ENCODE results near the gene PTPRD.

Gene PTPRD

DNA sequence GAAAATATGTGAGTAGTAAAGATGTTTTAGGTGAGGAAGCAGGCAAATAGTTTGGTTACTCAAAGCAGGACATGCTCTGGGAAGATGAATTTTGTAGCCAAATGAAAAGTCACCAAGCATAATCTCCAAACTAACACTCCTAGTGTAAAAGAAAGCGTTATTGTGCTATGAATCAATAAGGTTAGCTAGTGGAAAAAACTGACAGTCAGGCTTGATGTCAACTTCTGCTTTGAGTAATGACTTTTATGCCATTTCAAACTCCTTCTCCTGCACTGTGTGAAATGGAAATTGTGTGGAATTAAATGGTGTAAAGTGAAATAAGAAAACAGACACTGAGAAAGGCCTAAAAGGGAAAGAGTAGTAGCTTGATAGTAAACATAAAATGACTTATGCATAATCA, 2176.0 kb downstream of the PTPRD start:
- no peak for DNase-seq (ENCODE audit: low read depth)

GRCh38 chr9:8434621-8435020, 2178.2 kb downstream of the PTPRD start:
- no peak for DNase-seq (ENCODE audit: low read depth)

DNA sequence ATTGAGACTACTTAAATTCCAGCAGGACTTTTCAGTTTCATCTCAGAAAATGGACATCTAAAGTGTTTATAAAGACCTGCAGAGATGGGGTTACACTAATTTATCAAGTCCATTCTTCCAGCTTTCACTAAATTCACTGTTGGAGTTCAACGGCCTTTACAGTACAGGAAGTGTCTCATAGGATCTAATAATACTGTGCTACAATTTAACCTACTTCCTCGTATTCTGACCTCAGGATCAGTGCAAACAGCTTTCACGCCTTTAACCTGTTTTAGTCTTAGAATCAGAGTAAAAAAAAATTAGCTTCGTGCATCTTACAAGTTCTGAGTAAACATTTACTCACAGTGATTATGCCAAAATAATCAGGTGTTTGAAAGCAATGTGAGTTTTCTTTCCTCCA, 2180.6 kb downstream of the PTPRD start:
- DNase-seq (ENCODE audit: low read depth): no peak

DNA sequence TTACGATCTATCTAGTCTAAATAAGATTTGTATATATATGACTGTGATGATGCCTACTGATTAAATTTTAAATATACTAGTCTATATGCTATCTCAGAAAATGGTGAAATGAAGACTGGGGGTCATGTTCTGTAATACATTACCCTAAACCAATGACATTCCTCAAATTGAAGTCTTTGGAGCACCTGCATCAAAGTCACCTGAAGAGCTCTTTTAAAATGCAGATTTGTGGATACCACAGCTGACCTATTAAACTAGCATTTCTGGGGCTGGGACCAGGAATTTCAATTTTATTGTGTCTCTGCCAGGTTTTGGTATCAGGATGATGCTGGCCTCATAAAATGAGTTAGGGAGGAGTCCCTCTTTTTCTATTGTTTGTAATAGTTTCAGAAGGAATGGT, 2181.3 kb downstream of the PTPRD start:
- no peak for DNase-seq (ENCODE audit: low read depth)

DNA sequence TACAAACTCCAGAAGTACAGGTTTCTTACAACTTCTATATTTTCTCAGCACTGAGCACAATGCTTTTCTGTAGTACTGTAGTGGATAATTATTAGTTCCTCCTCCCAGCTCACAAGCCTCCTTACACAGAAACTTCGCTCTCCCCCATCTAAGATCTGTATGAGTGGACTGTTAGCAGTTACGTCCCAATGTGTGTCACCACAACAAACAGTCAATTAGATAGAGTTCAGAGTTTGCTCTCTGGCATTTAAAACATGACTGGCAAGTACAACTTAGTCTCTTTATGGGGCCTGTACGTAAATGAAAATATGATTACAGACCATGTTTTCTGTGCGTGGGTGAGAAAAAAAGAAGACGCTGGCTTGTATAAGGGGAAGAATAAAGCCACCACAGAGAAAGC, 2181.9 kb downstream of the PTPRD start:
- no peak for DNase-seq (ENCODE audit: low read depth)

GRCh38 chr9:8429768-8430167, 2183.0 kb downstream of the PTPRD start:
- DNase-seq (ENCODE audit: low read depth): no peak

DNA sequence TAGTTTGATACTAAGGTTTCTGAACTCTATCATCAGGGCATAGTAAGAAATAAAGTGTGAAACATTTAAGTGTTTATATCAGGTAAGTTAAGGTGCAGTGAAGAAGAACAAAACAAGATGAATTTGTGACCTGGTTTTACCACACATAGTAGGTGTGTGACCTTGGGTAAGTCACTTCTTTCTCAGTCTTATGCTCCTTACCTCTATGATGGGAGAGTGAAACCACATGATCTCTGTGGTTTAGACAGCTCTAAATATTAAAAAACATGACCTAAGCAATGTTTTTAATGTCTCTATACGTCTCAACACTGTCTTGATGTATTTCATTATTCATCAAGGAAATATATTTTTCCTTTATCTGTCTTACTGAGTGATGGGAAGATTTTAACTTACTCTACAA, 2183.6 kb downstream of the PTPRD start:
- no peak for DNase-seq (ENCODE audit: low read depth)

GRCh38 chr9:8428389-8428788, 2184.4 kb downstream of the PTPRD start:
- DNase-seq (ENCODE audit: low read depth): no peak

- no peak for DNase-seq (ENCODE audit: low read depth)
Observed at GRCh38 chr9:8424786-8425410, 2187.9 kb downstream of the PTPRD start.

DNA sequence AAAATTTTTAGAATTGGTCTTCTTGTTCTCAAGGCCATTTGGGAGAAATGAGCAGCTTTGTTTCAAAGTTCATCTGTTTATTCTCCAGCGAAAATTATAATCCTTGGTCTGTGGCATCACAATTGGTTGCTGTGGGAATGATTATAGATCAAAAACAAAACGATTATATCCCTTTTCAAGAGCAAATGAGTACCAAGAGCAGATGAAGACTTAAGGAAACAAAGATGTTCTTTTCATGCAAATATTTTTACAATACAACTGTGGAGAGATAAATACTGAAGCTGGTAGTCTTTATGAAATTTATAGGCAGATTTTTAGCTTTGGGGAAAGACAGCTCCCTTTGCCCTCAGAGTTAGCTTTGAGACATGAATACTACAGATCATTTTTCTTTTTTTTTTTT, 2192.4 kb downstream of the PTPRD start:
- no peak for DNase-seq (ENCODE audit: low read depth)

DNA sequence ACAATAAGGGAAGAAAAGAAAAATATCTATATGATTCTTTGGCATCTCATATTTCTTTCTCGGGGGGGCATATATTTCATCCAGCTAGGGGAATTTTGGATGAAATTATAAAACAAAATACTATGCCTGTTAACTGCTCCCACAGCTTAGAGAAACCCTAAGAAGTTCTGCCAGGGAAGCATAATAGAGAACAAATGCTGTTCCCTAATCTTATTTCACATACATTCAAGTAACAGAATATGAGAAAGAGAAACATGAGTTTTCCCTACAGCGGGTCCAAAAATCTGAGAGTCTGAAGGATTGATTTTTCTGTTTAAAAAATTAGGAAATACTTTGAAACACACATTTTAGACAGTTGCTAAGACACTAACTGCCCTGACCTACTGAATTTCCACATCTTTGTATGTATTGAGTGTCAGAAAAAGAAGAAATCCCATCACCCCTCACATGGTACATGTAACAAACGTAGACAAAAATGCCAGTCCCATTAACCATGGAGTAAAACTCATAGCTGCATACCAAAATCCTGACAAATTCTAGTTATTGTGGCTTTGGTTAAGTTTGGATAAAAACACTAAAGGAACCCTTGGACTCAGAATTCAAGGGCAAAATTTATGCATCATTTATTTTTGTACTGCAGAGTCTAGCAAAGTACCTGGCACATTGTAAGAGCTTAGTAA, 2193.1 kb downstream of the PTPRD start:
- DNase-seq (ENCODE audit: low read depth): no peak

DNA sequence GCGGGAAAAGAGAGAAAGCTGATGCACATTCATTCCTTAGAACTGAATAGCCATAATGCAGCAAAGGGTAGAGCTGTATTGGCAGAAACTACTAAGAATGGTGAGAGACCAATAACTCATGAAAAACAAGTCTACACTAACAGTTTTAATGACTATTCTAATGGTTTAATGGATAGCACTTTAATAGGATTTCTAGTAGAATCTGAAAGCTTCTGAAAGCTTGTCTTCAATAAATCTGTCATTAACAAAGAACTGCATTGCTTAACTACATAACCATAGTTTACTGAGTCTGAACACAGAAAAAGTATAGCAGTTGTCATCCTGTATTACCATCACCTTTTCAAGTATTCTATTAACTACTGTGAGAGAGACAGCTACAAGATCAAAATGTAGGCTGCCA, 2195.5 kb downstream of the PTPRD start:
- DNase-seq (ENCODE audit: low read depth): no peak

DNA sequence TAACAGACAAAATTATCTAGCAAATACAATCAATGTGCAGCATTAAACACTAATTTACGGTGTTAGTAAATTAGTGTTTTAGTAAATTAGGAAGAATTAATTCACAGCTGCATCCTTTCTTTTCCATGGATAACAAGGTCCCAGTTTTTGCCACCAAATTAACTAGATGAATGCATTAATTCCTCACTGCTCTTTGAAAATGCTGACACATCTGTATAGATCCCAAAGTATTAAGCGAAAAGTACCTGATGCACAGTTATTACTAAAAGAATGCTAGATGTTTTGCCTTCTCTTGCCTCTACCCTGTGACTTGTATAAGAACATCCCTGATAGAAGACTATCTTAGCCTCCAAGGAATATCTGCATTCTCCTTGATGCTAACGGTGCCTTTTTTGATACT, 2200.5 kb downstream of the PTPRD start:
- no peak for DNase-seq (ENCODE audit: low read depth)

- DNase-seq (ENCODE audit: low read depth): no peak
Observed at GRCh38 chr9:8408575-8409190, 2204.1 kb downstream of the PTPRD start.

DNA sequence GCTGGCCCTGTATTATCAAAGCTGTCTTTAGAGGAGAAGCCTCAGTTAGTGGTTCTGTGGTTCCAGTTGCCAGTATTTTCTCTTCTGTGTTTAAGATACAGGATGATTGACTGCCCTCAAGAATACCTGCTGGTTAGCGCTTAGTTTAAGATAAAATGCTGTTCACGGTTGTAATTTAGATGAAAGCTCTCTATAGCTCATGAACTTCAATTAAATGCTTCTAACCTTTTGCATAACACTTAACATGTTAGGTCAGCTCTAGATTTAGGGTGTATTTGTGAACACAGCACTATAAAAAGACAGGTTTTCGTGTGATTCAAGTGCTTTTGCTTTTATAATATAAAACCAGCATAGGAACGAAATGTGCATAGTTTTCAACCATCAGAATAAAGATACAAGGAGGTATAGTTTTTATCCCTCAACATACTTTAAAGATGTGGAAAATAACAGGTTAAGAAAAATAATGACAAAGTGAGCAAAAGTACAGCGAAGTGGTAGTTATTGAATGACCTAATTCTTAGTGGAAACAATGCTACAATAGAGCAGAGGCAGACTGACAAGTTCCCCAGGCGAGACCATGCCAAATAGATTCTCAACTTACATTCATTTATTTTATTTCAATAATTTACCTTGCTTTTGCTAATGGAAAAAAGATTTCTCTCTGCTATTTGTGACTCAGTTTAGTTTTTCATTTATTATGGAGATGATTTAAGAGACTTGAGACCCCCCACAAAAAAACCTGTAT, 2210.7 kb downstream of the PTPRD start:
- no peak for DNase-seq (ENCODE audit: low read depth)

DNA sequence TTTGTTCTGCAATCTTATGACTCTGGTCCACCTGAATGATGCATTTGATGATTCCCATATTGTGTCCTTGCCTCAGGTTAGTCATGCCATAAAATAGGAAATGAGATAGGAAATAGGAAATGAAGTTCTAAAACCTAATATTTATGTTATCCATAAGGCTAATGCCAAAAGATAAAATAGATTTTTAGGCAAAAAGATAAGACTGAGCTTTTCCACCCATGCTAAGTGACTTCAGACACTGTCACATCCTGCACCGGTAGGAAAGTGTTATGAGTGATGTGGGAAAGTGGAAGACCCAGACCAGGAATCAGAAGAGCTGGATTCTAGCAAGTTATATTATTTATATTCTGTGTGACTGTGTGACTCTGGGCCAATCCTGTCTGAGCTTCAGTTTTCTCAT, 2212.4 kb downstream of the PTPRD start:
- no peak for DNase-seq (ENCODE audit: low read depth)

DNA sequence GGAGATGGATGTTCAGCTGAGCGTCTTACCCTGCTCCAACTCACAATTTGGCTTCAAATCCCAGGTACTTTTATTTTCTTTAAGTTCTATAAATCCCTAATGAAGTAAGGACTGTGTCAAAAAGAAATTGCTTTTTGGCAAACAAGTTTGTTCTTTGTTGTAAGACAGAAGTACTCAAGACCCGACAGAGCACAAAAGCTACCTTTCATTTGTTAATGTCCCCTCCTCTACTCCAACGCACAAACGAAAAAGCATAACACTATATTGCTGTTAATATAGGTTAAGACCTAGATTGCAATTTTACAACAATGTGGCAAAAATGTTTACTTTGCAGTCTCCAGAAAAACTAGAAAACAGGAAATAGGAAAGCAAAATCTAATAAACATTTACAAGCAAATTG, 2217.8 kb downstream of the PTPRD start:
- no peak for DNase-seq (ENCODE audit: low read depth)

- no peak for DNase-seq (ENCODE audit: low read depth)
Observed at GRCh38 chr9:8394341-8394740, 2218.5 kb downstream of the PTPRD start.

- DNase-seq (ENCODE audit: low read depth): no peak
Observed at GRCh38 chr9:8392866-8393265, 2219.9 kb downstream of the PTPRD start.

DNA sequence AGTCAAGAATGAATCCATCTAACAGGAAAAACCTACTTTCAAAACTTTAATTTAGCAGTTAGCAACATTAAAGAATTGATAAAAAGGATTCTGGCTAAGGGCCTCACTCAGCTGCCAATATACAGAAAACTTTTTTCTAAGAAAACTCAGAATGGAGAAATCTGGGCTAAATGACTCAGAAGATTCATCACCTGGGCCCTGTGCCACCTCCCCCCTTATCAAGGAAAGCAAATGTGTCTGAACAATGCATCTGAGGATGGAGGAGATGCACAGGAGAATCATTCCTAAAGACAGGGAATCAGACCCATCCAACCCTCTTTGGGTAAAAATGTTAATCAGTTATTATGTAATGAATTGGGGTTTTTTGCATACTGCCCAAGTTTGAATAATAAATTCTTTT, 2221.2 kb downstream of the PTPRD start:
- no peak for DNase-seq (ENCODE audit: low read depth)

DNA sequence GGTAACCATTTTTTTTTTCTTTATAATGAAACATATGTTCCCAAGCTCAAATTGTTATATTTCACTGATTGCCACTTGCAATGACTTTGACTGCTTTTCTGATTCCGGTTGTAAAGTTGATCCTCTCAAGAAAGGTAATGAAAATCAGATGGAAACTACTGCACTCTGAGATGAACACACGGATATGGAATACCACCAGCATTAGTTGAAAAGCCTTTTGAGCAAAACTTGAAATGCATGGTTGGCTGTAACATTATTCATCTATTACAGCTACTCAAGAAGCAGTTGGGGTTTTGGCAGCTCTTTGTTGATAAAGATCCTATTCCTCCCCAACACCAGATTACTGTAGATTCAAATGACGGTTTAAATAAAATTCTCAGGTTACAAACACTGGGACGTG, 2221.7 kb downstream of the PTPRD start:
- no peak for DNase-seq (ENCODE audit: low read depth)

DNA sequence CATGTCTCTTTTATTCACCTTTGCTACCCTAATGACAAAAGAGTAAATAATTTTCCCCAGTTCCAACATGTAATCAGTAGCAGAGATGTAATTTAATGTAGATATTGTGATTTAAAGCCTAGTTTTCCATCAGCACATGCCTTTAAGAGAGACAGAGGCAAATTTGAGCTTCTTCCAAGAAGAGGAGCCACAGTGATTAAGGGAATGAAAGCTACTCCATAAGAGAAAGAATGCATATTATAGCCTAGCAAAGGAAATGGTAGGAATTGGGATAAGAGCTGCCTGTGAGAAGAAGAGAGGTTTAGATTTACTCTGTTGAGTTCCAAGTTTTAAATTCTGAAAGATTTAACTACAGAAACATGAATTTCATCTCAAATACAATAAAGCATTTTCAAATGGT, 2222.2 kb downstream of the PTPRD start:
- no peak for DNase-seq (ENCODE audit: low read depth)

DNA sequence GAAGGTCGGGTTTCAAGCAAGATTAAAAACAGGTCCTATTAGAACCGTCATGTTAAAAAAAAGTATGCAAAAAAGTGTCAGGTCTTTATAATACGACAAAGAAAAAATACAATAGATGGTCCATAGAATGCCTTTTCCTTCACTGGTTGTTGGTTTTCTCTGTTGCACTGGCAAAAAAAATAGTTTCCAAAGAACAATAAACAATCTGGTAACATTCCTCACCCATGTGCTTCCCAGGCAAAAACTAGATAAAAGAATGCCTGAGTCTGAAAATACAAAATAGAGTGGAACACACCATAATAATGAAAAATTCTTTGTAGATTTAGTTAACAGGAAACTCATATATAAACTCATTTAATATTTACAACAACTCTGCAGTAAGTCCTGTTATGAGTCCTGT, 2223.3 kb downstream of the PTPRD start:
- DNase-seq (ENCODE audit: low read depth): no peak
